Activated B cell treated with CpG ODN at 0.5 μM for 24 hours (primary cell): ENCODE results near the gene SLC1A7. TPM values are rescaled to one million over a fixed set of nuclear protein-coding genes. Genes with fewer than 3 reads are reported as not detected.

Experiments used
- ATAC-seq: fragments of 200-7000 bp; cut with Tn5 transposase; one replicate; pipeline ENCODE4 v1.10.0; 2021; ENCODE audit warnings: low read depth, mild to moderate bottlenecking, moderate library complexity
- CTCF ChIA-PET: fragments of 350-600 bp; sonication (Branson Sonifier 250); formaldehyde crosslinking; loops from one replicate; lab custom pipeline; 2021; ENCODE audit warnings: antibody characterized with exemption; lab: Charles Lee
- POLR2A ChIA-PET: fragments of 350-600 bp; sonication (Branson Sonifier 250); formaldehyde crosslinking; loops from one replicate; lab custom pipeline; 2021; ENCODE audit warnings: antibody characterized with exemption; lab: Charles Lee
- DNase-seq: peaks from one replicate; pipeline ENCODE4 v3.0.0; 2022
- H3K27ac Mint-ChIP-seq: one replicate; pipeline ENCODE4 v1.8.0; 2020; ENCODE audit warnings: mixed read lengths
- H3K27me3 Mint-ChIP-seq: one replicate; pipeline ENCODE4 v1.8.0; 2021; ENCODE audit warnings: mixed read lengths
- H3K36me3 Mint-ChIP-seq: one replicate; pipeline ENCODE4 v1.8.0; 2021; ENCODE audit warnings: low read depth, mixed read lengths
- H3K4me1 Mint-ChIP-seq: one replicate; pipeline ENCODE4 v1.8.0; 2021; ENCODE audit warnings: mixed read lengths
- H3K4me3 Mint-ChIP-seq: one replicate; pipeline ENCODE4 v1.8.0; 2020; ENCODE audit warnings: mild to moderate bottlenecking, mixed read lengths
- H3K9me3 Mint-ChIP-seq: one replicate; pipeline ENCODE4 v1.8.0; 2020; ENCODE audit warnings: mixed read lengths
- intact Hi-C: fragments of 100-400 bp; cut with micrococcal nuclease; formaldehyde crosslinking; loops from one replicate; pipeline ENCODE4 v1.15.1; 2024
- total RNA-seq: library from RNA; stranded (reverse); gene quantifications from 2 replicates; pipeline ENCODE4 v1.2.3, GENCODE V29; 2022
- TF ChIP-seq, protein P1 (sequence below): fragments of 200-600 bp; IDR thresholded peaks from one replicate; pipeline ENCODE4 v1.8.0; 2022; ENCODE audit warnings: antibody characterized with exemption, mild to moderate bottlenecking

Gene SLC1A7
- total RNA-seq, 1 donor from 2014 or later, result not detected

DNA sequence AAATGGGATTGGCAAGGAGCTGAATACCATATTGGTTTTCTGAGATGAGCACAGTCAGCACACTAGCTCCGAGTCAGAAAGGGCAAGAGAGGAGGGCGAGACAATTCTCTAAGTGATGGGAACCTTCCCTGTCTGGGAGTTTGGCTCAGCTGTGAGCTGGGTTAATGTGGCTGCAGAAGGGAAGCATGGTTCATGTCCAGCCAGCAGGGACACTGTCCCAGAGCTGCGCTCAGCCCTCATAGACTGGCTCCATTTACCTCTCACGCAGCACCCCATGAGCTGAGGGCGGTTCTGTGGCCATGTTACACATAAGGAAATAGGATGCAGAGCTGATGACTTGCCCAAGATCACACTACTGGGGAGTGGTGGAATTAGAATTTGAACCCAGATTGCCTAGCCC is 38.5 kb upstream of the SLC1A7 start:
- ChIA-PET POLR2A (no interaction called here), CTCF (interaction anchor here (0.7 to 3.5 kb wide), 4 partner anchors 9 to 213 kb away, joined by 3 to 21 read pairs (median 7); partner anchors contain the start of gene CPT2)
- DNase-seq (no peak), ATAC-seq (no peak)
- no peak overlapping the region for H3K4me3 Mint-ChIP-seq
- no peaks in the 10 kb centered on the region for H3K9me3 Mint-ChIP-seq
- no peaks in the 10 kb centered on the region for H3K36me3 Mint-ChIP-seq
- TF ChIP-seq, protein P1, sequence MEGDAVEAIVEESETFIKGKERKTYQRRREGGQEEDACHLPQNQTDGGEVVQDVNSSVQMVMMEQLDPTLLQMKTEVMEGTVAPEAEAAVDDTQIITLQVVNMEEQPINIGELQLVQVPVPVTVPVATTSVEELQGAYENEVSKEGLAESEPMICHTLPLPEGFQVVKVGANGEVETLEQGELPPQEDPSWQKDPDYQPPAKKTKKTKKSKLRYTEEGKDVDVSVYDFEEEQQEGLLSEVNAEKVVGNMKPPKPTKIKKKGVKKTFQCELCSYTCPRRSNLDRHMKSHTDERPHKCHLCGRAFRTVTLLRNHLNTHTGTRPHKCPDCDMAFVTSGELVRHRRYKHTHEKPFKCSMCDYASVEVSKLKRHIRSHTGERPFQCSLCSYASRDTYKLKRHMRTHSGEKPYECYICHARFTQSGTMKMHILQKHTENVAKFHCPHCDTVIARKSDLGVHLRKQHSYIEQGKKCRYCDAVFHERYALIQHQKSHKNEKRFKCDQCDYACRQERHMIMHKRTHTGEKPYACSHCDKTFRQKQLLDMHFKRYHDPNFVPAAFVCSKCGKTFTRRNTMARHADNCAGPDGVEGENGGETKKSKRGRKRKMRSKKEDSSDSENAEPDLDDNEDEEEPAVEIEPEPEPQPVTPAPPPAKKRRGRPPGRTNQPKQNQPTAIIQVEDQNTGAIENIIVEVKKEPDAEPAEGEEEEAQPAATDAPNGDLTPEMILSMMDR, result no peak
- intact Hi-C loops, result loop anchor here (5.0 kb wide), 2 partner anchors 254 to 1054 kb away; partner anchors contain the start of gene SCP2
- H3K4me1 Mint-ChIP-seq, result no peaks in the 10 kb centered on the region
- H3K27ac Mint-ChIP-seq, result no peak overlapping the region
- peaks cover 18% of the 10 kb centered on the region for H3K27me3 Mint-ChIP-seq

DNA sequence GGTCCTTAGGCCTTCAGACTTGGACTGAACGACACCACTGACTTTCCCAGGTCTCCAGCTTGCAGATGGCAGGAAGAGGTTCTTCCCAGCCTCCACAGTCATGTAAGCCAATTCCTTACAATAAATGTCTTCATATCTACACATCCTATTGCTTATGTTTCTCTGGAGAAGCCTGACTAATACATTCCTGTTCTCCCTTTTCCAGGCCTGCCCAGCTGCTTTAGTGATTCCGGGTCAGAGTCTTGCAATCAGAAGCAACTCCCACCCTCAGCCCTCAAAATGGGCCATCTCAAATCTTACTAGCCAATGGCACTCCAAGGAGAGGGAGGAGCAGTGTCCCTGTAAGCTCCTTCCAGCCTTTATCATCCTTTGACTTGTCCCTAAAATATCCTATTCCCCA is 37.8 kb upstream of the SLC1A7 start:
- Mint-ChIP-seq H3K4me3 (no peak overlapping the region), H3K9me3 (no peaks in the 10 kb centered on the region), H3K36me3 (no peaks in the 10 kb centered on the region), H3K4me1 (no peaks in the 10 kb centered on the region), H3K27me3 (peaks cover 23% of the 10 kb centered on the region), H3K27ac (no peak overlapping the region)
- CTCF ChIA-PET, result interaction anchor here (1.7 to 3.5 kb wide), 3 partner anchors 13 to 214 kb away, joined by 5 to 21 read pairs (median 9); partner anchors contain the start of gene CPT2
- DNase-seq, result no peak
- TF ChIP-seq, protein P1, result no peak
- POLR2A ChIA-PET, result no interaction called here
- intact Hi-C loops, result loop anchor here (5.0 kb wide), 2 partner anchors 253 to 1053 kb away; partner anchors contain the start of gene SCP2
- no peak for ATAC-seq

DNA sequence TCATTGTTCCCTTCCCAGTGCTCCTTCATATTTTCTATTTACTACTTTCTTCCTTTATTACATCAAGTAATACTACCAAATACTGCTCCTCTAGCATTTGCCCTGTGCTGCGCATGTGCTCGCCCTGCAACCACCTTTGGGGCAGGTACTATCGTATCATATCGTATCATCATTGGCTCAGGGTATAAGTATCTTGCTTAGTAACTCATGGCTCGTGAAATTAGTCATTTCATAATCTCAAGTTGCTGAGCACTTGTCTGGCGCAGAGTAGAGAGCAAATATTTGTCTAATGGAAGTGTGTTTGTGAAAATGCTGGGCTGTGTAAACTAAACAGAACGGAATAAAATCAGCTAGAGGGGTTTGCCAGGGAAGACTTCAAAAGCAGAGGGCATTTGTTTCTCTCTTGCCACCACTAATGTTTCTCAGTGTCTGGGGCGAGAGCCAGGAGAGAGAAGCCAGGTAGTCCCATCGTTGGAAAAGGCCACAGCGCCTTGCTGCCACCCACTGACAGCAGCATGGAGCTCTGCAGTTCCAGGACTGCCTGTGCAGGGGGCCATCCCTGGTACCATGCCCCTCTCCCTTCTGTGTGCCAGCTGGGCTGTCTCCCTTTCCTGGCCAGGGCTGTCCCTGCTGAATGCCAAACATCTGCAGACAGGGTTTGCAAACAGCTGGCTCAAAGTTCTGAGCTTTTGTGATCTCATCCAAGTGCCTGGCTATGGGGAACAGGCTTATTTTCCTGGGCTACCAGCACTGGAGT is 34.2 kb upstream of the SLC1A7 start:
- Mint-ChIP-seq H3K4me3 (no peak overlapping the region), H3K27me3 (peaks cover 26% of the 10 kb centered on the region), H3K27ac (no peak overlapping the region), H3K4me1 (peaks cover 16% of the 10 kb centered on the region), H3K36me3 (no peaks in the 10 kb centered on the region), H3K9me3 (no peaks in the 10 kb centered on the region)
- TF ChIP-seq, protein P1, result no peak
- CTCF ChIA-PET, result no interaction called here
- intact Hi-C loops, result no loop called here
- ATAC-seq, result no peak
- DNase-seq, result no peak
- POLR2A ChIA-PET, result no interaction called here

DNA sequence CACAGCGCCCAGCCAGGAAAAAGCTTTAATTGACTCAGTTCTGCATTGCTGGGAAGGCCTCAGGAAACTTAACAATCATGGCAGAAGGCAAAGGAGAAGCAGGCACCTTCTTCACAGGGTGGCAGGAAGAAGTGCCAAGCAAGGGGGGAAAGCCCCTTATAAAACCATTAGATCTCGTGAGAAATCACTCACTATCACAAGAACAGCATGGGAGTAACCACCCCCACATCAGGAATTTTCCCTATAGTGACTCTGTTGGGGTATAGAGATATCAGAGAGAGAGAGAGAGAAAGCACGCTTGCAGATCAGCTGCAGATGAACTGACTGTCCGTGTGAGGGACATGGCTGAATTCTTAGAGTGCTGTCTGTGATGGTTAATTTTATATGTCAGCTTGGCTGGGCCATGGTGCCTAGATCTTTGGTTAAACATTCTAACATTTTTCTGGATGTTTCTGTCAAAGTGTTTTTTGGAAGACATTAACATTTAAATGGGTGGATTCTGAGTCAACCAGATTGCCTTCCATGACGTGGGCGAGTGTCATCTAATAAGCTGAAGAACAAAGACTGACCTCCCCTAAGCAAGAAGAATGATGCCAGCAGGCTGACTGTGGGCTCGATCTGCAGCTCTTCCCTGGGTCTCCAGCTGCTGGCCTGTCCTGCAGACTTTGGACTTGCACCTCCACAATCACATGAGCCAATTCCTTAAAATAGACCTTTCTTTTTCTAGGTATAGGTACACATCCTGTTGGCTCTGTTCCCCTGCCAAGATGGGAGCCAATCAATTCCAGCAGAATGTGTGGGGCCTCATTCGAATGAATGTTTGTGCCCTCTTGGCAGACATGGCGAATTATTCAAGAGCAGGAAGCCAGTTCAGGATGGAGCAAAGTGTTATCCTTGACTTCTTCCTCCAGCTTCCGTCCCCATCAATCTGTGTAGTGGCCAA is 32.8 kb upstream of the SLC1A7 start:
- Mint-ChIP-seq H3K27ac (no peak overlapping the region), H3K4me1 (peaks cover 16% of the 10 kb centered on the region), H3K27me3 (peaks cover 23% of the 10 kb centered on the region), H3K4me3 (no peak overlapping the region), H3K9me3 (no peaks in the 10 kb centered on the region), H3K36me3 (no peaks in the 10 kb centered on the region)
- TF ChIP-seq, protein P1, result no peak
- ChIA-PET CTCF (interaction anchor here (0.6 kb wide), 1 partner anchor 28 kb away, joined by 3 read pairs; no protein-coding TSS in a partner anchor), POLR2A (no interaction called here)
- DNase-seq, result no peak
- ATAC-seq, result no peak
- intact Hi-C loops, result no loop called here
